WI38 (cell line): Measurements from ENCODE around the gene TP63.

Experiments
- H3K4me3 ChIP-seq: 2 replicates; pipeline ENCODE4 v1.5.1; 2011; ENCODE audit warnings: low read depth, mild to moderate bottlenecking, control low read depth, low read length
- CTCF ChIP-seq: IDR thresholded peaks from 2 replicates; pipeline ENCODE4 v1.5.1; 2012; ENCODE audit warnings: low read depth, mild to moderate bottlenecking, control low read depth, low read length

The TP63 gene

GRCh38 chr3:189898559-189899153, 267.5 kb downstream of the TP63 start:
- no peak overlapping the region for H3K4me3 ChIP-seq
- no peak for TF ChIP-seq CTCF

DNA sequence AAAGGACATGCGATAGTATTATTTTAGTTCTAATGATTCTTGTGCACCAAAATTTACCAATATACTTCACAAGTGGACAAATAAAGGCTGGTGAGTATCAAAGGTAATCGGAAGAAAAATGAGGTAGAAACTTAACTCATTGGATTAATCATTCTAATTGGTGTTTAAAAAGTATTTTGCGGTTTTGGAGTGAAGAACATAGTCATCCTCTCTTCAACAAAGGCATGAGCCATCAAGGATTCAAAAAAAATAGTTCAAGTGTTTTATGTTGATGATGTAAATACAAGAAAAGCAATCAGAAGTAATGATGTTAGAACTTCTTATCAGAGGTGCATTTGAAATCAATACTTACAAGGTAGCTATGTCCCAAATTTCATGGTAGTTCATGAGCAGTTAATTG, 268.0 kb downstream of the TP63 start:
- H3K4me3 ChIP-seq, result no peak overlapping the region
- TF ChIP-seq CTCF, result no peak

DNA sequence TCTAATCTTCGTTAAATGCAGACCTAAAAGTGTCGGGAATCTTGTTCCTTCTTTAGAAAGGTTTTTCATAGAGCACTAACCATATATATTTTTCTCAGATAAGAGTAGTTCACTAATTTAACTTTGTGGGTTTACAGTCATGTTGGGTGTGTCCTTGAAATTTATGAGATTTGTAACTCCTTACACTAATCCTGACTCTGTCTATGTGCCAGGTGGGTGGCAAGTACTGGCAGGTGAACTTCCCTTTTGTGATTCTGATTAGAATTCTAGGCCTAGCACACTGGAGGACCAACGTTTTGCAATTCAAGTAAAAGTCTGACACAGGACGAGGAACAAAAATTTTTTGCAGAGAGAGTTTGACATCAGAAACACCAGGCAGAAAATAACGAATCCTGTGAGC, 269.4 kb downstream of the TP63 start:
- TF ChIP-seq CTCF, result no peak

DNA sequence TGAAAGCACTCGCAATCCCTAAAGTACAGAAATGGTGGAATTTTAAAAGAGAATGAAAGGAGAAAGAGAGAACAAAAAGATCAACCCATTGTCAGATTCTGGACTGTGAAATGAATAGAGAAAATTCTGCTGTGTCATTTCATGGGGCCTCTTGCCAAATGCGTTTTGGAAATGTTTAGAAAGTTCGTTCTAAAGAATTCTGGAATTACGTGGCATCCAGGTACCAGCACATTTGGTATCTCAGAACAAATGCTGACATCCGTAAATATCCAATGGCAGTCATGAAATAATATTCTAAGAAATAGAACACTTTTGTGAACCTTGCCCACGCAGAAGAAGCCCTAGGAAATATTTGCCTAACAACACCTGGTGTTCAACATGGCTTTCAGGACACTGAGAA, 270.3 kb downstream of the TP63 start:
- H3K4me3 ChIP-seq, result no peak overlapping the region
- no peak for TF ChIP-seq CTCF

More for the DNA sequence above, 269.4 kb downstream of the TP63 start:
- H3K4me3 ChIP-seq, result no peak overlapping the region

DNA sequence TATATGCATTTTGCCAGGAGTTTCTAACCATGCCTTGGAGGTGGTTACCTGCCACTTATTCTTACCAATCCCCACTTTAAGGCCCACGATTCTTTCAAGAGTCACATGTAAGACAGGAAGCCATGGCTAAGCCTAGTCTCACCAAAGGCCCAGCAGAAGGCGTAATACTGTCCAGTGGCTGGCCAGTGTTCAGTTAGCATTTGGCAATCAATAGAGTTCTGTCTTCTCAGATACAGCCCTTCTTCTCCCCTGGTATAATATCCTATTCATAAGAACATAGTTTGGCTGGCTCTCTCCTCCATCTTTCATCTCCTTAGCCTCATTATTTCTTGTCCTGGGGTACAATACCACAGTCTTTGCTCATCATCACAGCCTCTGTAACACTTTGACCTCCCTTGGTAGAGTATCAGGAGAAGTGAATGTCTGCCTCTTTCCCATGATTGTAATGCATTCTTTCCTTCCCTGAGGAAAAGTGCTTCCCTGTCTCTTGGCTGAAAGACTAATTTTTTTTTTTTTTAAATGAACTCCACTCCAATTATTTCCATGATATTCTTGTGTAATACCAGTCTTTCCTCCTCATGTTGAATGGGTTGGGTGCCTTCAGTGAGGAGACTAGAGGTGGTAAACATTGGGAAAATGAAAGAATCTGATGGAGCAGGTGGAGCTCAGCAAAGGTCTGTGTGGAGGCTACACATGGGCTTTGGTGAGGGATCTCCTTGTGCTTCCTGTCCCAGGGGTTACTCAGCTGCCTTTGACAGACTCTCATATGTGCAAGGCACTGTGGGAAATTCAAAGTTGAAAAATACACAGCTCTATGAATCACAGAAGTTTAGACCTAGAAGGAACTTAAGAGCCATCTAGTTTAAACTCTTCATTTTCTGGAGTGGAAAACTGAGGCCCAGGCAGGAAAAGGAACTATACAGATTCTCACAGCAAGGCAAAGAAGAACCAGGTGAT, 271.3 kb downstream of the TP63 start:
- no peak overlapping the region for H3K4me3 ChIP-seq
- TF ChIP-seq CTCF, result no peak

DNA sequence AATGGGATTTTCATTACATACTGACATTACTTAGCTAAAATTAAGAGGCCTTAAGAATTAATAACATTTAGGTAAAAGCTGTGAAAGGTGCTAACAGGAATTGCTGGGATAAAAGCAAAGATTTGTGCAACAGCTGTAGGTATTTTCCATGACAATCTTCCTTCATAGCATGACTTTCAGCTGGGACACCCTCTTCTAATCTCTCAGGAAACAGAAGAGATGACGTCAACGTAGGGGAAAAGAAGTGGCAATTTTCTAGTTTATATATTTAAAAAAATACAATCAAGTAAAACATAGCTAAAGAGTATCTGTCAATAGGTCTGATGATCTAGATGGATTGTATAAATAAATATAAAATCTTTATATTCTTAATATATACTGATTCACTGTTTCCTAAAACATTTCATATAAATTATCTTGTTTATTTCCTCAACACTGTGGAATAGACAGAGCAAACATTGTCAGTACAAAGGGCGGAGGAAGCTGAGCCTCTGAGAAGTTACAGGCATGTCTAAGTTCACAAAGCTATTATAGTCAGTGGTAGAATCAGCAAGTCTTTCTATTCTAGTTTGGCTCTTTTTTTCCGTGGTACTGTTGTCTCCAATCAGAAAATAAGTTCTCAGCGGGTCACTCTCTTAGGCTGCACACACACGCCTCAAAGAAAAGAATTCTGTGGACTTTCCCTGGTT, 272.5 kb downstream of the TP63 start:
- no peak for TF ChIP-seq CTCF
- H3K4me3 ChIP-seq, result no peak overlapping the region
